H9 (cell line): ENCODE data around the gene PDIA2. TPM values are rescaled to one million over a fixed set of nuclear protein-coding genes. Genes with fewer than 3 reads are reported as not detected.

ENCODE experiments used
- DNase-seq: peaks from one replicate; pipeline ENCODE4 v3.0.0-alpha.2; 2017
- H2AFZ ChIP-seq: one replicate; pipeline ENCODE4 v1.6.1; 2013; ENCODE audit warnings: mild to moderate bottlenecking, low read length, control low read depth, moderate library complexity
- H2AK5ac ChIP-seq: 2 replicates; pipeline ENCODE4 v1.6.1; 2013; ENCODE audit warnings: low read length, control low read depth, mixed read lengths; ENCODE audit not compliant: insufficient read length
- H2BK120ac ChIP-seq: one replicate; pipeline ENCODE4 v1.6.1; 2013; ENCODE audit warnings: low read depth, mild to moderate bottlenecking, low read length, control low read depth, inconsistent platforms; ENCODE audit not compliant: poor library complexity, severe bottlenecking
- H2BK12ac ChIP-seq: 2 replicates; pipeline ENCODE4 v1.6.1; 2013; ENCODE audit warnings: low read length, control low read depth, mixed read lengths, low read depth; ENCODE audit not compliant: insufficient read length
- H2BK15ac ChIP-seq: 2 replicates; pipeline ENCODE4 v1.6.1; 2013; ENCODE audit warnings: low read depth, low read length, control low read depth
- H2BK20ac ChIP-seq: one replicate; pipeline ENCODE4 v1.6.1; 2013; ENCODE audit warnings: low read depth, mild to moderate bottlenecking, low read length, control low read depth, inconsistent platforms; ENCODE audit not compliant: poor library complexity, severe bottlenecking
- H2BK5ac ChIP-seq: 2 replicates; pipeline ENCODE4 v1.6.1; 2013; ENCODE audit warnings: low read length, control low read depth, mixed read lengths; ENCODE audit not compliant: insufficient read length
- H3K14ac ChIP-seq: 2 replicates; pipeline ENCODE4 v1.6.1; 2013; ENCODE audit warnings: low read length, control low read depth; ENCODE audit not compliant: insufficient read depth
- H3K18ac ChIP-seq: 2 replicates; pipeline ENCODE4 v1.6.1; 2013; ENCODE audit warnings: low read depth, mild to moderate bottlenecking, mixed read lengths, low read length, control low read depth; ENCODE audit not compliant: insufficient read length
- H3K23ac ChIP-seq: 2 replicates; pipeline ENCODE4 v1.6.1; 2013; ENCODE audit warnings: low read length, control low read depth, mixed read lengths, low read depth; ENCODE audit not compliant: insufficient read length
- H3K23me2 ChIP-seq: 2 replicates; pipeline ENCODE4 v1.6.1; 2013; ENCODE audit warnings: low read depth, mild to moderate bottlenecking, mixed read lengths, low read length, control low read depth; ENCODE audit not compliant: insufficient read length, poor library complexity, severe bottlenecking
- H3K27ac ChIP-seq: 2 replicates; pipeline ENCODE4 v1.5.1; 2013; ENCODE audit warnings: low read length, control low read depth, mixed read lengths, low read depth; ENCODE audit not compliant: insufficient read length
- H3K27me3 ChIP-seq: 2 replicates; pipeline ENCODE4 v1.6.1; 2013; ENCODE audit warnings: low read length, control low read depth, inconsistent platforms; ENCODE audit not compliant: insufficient read depth
- H3K4ac ChIP-seq: 2 replicates; pipeline ENCODE4 v1.6.1; 2013; ENCODE audit warnings: low read depth, mild to moderate bottlenecking, control low read depth, inconsistent platforms, low read length, moderate library complexity
- H3K4me1 ChIP-seq: 2 replicates; pipeline ENCODE4 v1.6.1; 2013; ENCODE audit warnings: low read length, control low read depth, inconsistent platforms; ENCODE audit not compliant: insufficient read depth
- H3K4me2 ChIP-seq: 2 replicates; pipeline ENCODE4 v1.6.1; 2013; ENCODE audit warnings: low read length, control low read depth, mixed read lengths; ENCODE audit not compliant: insufficient read length, insufficient read depth
- H3K56ac ChIP-seq: 2 replicates; pipeline ENCODE4 v1.6.1; 2013; ENCODE audit warnings: low read depth, mild to moderate bottlenecking, mixed read lengths, low read length, control low read depth; ENCODE audit not compliant: insufficient read length
- H3K79me1 ChIP-seq: 2 replicates; pipeline ENCODE4 v1.6.1; 2013; ENCODE audit warnings: low read depth, mild to moderate bottlenecking, moderate library complexity, low read length, control low read depth, inconsistent platforms; ENCODE audit not compliant: insufficient read depth, poor library complexity, severe bottlenecking
- H3K79me2 ChIP-seq: 2 replicates; pipeline ENCODE4 v1.6.1; 2013; ENCODE audit warnings: low read length, control low read depth, inconsistent platforms; ENCODE audit not compliant: insufficient read depth
- H3K9ac ChIP-seq: 2 replicates; pipeline ENCODE4 v1.6.1; 2013; ENCODE audit warnings: low read length, control low read depth, mixed read lengths; ENCODE audit not compliant: insufficient read length; ENCODE audit errors: extremely low read depth
- H3K9me3 ChIP-seq: one replicate; pipeline ENCODE4 v1.6.1; 2013; ENCODE audit warnings: low read depth, low read length, inconsistent platforms; ENCODE audit not compliant: control insufficient read depth
- H3T11ph ChIP-seq: one replicate; pipeline ENCODE4 v1.6.1; 2013; ENCODE audit warnings: mild to moderate bottlenecking, low read length, control low read depth, inconsistent platforms
- H4K20me1 ChIP-seq: one replicate; pipeline ENCODE4 v1.6.1; 2013; ENCODE audit not compliant: control insufficient read depth, insufficient read length, insufficient read depth
- H4K5ac ChIP-seq: 2 replicates; pipeline ENCODE4 v1.6.1; 2013; ENCODE audit warnings: low read depth, mild to moderate bottlenecking, mixed read lengths, low read length, control low read depth; ENCODE audit not compliant: insufficient read length
- H4K8ac ChIP-seq: replicated peaks from 2 replicates; pipeline ENCODE4 v1.6.1; 2013; ENCODE audit warnings: low read length, control low read depth, mixed read lengths, low read depth; ENCODE audit not compliant: insufficient read length
- H4K91ac ChIP-seq: 2 replicates; pipeline ENCODE4 v1.6.1; 2013; ENCODE audit warnings: low read depth, mild to moderate bottlenecking, moderate library complexity, mixed read lengths, low read length, control low read depth; ENCODE audit not compliant: insufficient read length
- H3K27ac Mint-ChIP-seq, 3 experiments: 2 replicates in 2 of 3; 3 replicates in 1 of 3; pipeline ENCODE4 v1.8.0; 2020 to 2021; ENCODE audit warnings: mixed read lengths in 3 of 3, mild to moderate bottlenecking in 1 of 3, moderate library complexity in 1 of 3
- H3K27me3 Mint-ChIP-seq: 2 replicates; pipeline ENCODE4 v1.8.0; 2021; ENCODE audit warnings: low read depth, mild to moderate bottlenecking, moderate library complexity, mixed read lengths
- H3K36me3 Mint-ChIP-seq, 3 experiments: 2 replicates in 2 of 3; 3 replicates in 1 of 3; pipeline ENCODE4 v1.8.0; 2020 to 2021; ENCODE audit warnings: low read depth in 3 of 3, mixed read lengths in 3 of 3; ENCODE audit not compliant: insufficient read depth in 1 of 3
- H3K4me1 Mint-ChIP-seq, 2 experiments: 2 replicates each; pipeline ENCODE4 v1.8.0; 2020; ENCODE audit warnings: mixed read lengths in 2 of 2
- H3K4me3 Mint-ChIP-seq, 2 experiments: 2 replicates in 1 of 2; 3 replicates in 1 of 2; pipeline ENCODE4 v1.8.0; 2020 to 2021; ENCODE audit warnings: mild to moderate bottlenecking in 2 of 2, mixed read lengths in 2 of 2, moderate library complexity in 1 of 2
- H3K9me3 Mint-ChIP-seq, 2 experiments: 2 replicates in 1 of 2; 3 replicates in 1 of 2; pipeline ENCODE4 v1.8.0; 2020; ENCODE audit warnings: mild to moderate bottlenecking in 2 of 2, mixed read lengths in 2 of 2, moderate library complexity in 1 of 2
- CTCF ChIP-seq: fragments of 200-600 bp; sonication (generic); conservative IDR thresholded peaks from 3 replicates; pipeline ENCODE4 v1.8.0; 2021; ENCODE audit warnings: antibody characterized with exemption, mild to moderate bottlenecking
- WGBS: extraction: QIAGEN DNeasy Blood & Tissue Kit; methylation state at CpG from one replicate; pipeline ENCODE4 v1.1.7; 2013; ENCODE audit warnings: missing lambda C conversion rate, low lambda C conversion rate, mixed read lengths; ENCODE audit not compliant: insufficient read length; ENCODE audit errors: extremely low coverage; 5-methylcytosine and 5-hydroxymethylcytosine counted together
- total RNA-seq: library from RNA; stranded (reverse); gene quantifications from 2 replicates; pipeline ENCODE4 v1.2.1, GENCODE V29; 2021

Gene PDIA2
- total RNA-seq, 1 experiment from 2014 or later: 1.4 TPM

- no peak overlapping the region for H3K14ac ChIP-seq
- WGBS: no CpG with 5 or more reads among the region's 3 CpGs
- H3K4me1 Mint-ChIP-seq: peaks cover 2 to 6% of the 10 kb centered on the region in 2 experiments
- no peak overlapping the region for H4K5ac ChIP-seq
- H3K27me3 ChIP-seq: no peaks in the 10 kb centered on the region
- H3K4ac ChIP-seq: no peak overlapping the region
- H3K27ac ChIP-seq: no peak overlapping the region
- H3K23ac ChIP-seq: no peak overlapping the region
- TF ChIP-seq CTCF: no peak
- no peaks in the 10 kb centered on the region for H3K9me3 Mint-ChIP-seq
- no peak overlapping the region for H2AFZ ChIP-seq
- H3T11ph ChIP-seq: no peak overlapping the region
- H3K56ac ChIP-seq: no peak overlapping the region
- H2AK5ac ChIP-seq: no peak overlapping the region
- no peaks in the 10 kb centered on the region for H3K4me1 ChIP-seq
- H2BK5ac ChIP-seq: no peak overlapping the region
- H3K27ac Mint-ChIP-seq: peak overlapping the region in 1 of 3 experiments; percentile 36; a peak in 3 of 7 replicates
- H4K91ac ChIP-seq: no peak overlapping the region
- H3K79me1 ChIP-seq: peaks cover 12% of the 10 kb centered on the region
- no peak overlapping the region for H3K4me3 Mint-ChIP-seq
- no peak overlapping the region for H2BK120ac ChIP-seq
- H3K4me2 ChIP-seq: no peak overlapping the region
- H4K20me1 ChIP-seq: no peaks in the 10 kb centered on the region
- no peak overlapping the region for H3K9ac ChIP-seq
- no peak overlapping the region for H2BK20ac ChIP-seq
- H2BK15ac ChIP-seq: no peak overlapping the region
- H3K27me3 Mint-ChIP-seq: no peaks in the 10 kb centered on the region
- no peak overlapping the region for H2BK12ac ChIP-seq
- H3K36me3 Mint-ChIP-seq: peaks cover 0 to 11% (median 6%) of the 10 kb centered on the region in 3 experiments; a peak in 5 of 7 replicates
- DNase-seq: no peak
- no peaks in the 10 kb centered on the region for H3K9me3 ChIP-seq
- H4K8ac ChIP-seq: no peak overlapping the region
- H3K18ac ChIP-seq: no peak overlapping the region
- no peaks in the 10 kb centered on the region; the same call in 1 of the 2 replicates for H3K79me2 ChIP-seq
- no peaks in the 10 kb centered on the region for H3K23me2 ChIP-seq
Measured at GRCh38 chr16:239948-240277, 43.1 kb upstream of the PDIA2 start.
